Heart right ventricle (tissue), 16 donors: ENCODE data around the gene MTG2. TPM values are rescaled to one million over a fixed set of nuclear protein-coding genes. Genes with fewer than 3 reads are reported as not detected.

Source experiments
- ATAC-seq, 8 donors: fragments of 200-7000 bp; cut with Tn5 transposase; one replicate each; pipeline ENCODE4 v1.9.1; 2020; ENCODE audit warnings: mild to moderate bottlenecking in 8 of 8, moderate library complexity in 8 of 8, moderate number of reproducible peaks in 1 of 8
- DNase-seq, 2 donors: peaks; one replicate each; pipeline ENCODE4 v3.0.0-alpha.2; 2020
- H3K27ac ChIP-seq, 10 donors: fragments of 200-600 bp; sonication (generic) in 2 of 10; one replicate each; pipeline versions ENCODE4 v1.5.0 to v1.8.0; 2020 to 2022; ENCODE audit warnings: mild to moderate bottlenecking in 3 of 10
- H3K27me3 ChIP-seq, 7 donors: fragments of 200-600 bp; one replicate each; pipeline ENCODE4 v1.8.0; 2021 to 2022; ENCODE audit warnings: mild to moderate bottlenecking in 2 of 7
- H3K36me3 ChIP-seq, 9 donors: fragments of 200-600 bp; sonication (generic) in 1 of 9; one replicate each; pipeline versions ENCODE4 v1.5.0 to v1.8.0; 2020 to 2022; ENCODE audit warnings: mild to moderate bottlenecking in 2 of 9
- H3K4me1 ChIP-seq, 9 donors: fragments of 200-600 bp; sonication (generic) in 1 of 9; one replicate each; pipeline versions ENCODE4 v1.5.0 to v1.8.0; 2020 to 2022; ENCODE audit warnings: mild to moderate bottlenecking in 4 of 9
- H3K4me3 ChIP-seq, 10 donors: fragments of 200-600 bp; sonication (generic) in 2 of 10; one replicate each; pipeline versions ENCODE4 v1.5.0 to v1.8.0; 2020 to 2022; ENCODE audit warnings: mild to moderate bottlenecking in 7 of 10, moderate library complexity in 2 of 10
- H3K9me3 ChIP-seq, 11 donors: fragments of 200-600 bp in 10 of 11; sonication (generic) in 2 of 11; one replicate each; pipeline versions ENCODE4 v1.5.0 to v1.8.0; 2013 to 2022; ENCODE audit warnings: mild to moderate bottlenecking in 2 of 11, control low read depth in 1 of 11, moderate library complexity in 1 of 11
- CTCF ChIP-seq, 9 donors: fragments of 200-600 bp; sonication (generic) in 2 of 9; IDR thresholded peaks; one replicate each; pipeline versions ENCODE4 v1.5.0 to v1.8.0; 2021 to 2022; ENCODE audit warnings: antibody characterized with exemption in 9 of 9, mild to moderate bottlenecking in 5 of 9, moderate library complexity in 1 of 9
- WGBS, 2 donors: extraction: QIAGEN DNeasy Blood & Tissue Kit; methylation state at CpG; one replicate each; pipeline ENCODE4 v1.1.7; 2013; ENCODE audit warnings: inconsistent platforms in 1 of 2; 5-methylcytosine and 5-hydroxymethylcytosine counted together
- intact Hi-C, 10 donors: fragments of 100-400 bp; cut with DNase I; formaldehyde crosslinking; loops; one replicate each; pipeline versions ENCODE4 v1.11.1 to v1.14.2; 2022
- polyA plus RNA-seq, 2 donors: library from polyadenylated mRNA; stranded (reverse); fragments of 200-250 nt; gene quantifications; one replicate each; pipeline ENCODE4 v1.2.3, GENCODE V29; 2013
- total RNA-seq, 10 donors: library from RNA; stranded (reverse); fragmentation: NEBNext Ultra II Directional in 3 of 10; extraction: Animal tissue kit (Norgen Biotek cat#: 25700) in 3 of 10; gene quantifications; one replicate each; pipeline versions ENCODE4 v1.2.1 to v1.2.4, GENCODE V29; 2021 to 2023
- donor health status: Arrhythmogenic right ventricular cardiomyopathy.
- donor health status: ischemic (EF 13 %, LVEDD 7.1; RV severe dilation, severe dysfunction).
- donor health status: healthy with polysubstance abuse.
- donor health status: DM: no; HTN: yes; CAD: no.
- donor health status: DM: no; HTN: no; CAD: no.
- donor health status: ischemic (EF 25% LVEDD 6.9; RV normal size, moderate dysfunction).
- donor health status: ischemic (EF 25% LVEDD 5.7; RV mildly dilated, moderate dysfunction).
- donor health status: healthy.
- donor health status: DM: yes; HTN: yes; CAD: no.
- donor health status: Ischemic cardiomyopathy.
- donor health status: ischemic (EF 35%, LVEDD 5.7; RV mildly dilated, moderate dysfunction).
- donor health status: nonischemic (EF 11% LVEDD 7.7; RV severe dilation, severe dysfunction).
- donor health status: DM: yes; HTN: yes; CAD: no.
- donor health status: PGD.
- donor health status: ischemic (EF 29% LVEDD 5.4; RV normal size, mild dysfunction).
- donor health status: nonischemic (EF 23%, LVEDD 6.1; RV moderate dilation, normal function).

MTG2 gene
- total and polyA plus RNA-seq, 12 donors: 21.5 to 55.5 (median 28.2) TPM

GRCh38 chr20:62177307-62177706, 5.5 kb upstream of the MTG2 start:
- no peaks in the 10 kb centered on the region for H3K9me3 ChIP-seq
- peaks cover 0 to 79% (median 0%) of the 10 kb centered on the region in 9 donors for H3K36me3 ChIP-seq
- H3K27ac ChIP-seq: no peak overlapping the region
- 86 to 88% methylated on average over 9 of the region's 9 CpGs for WGBS, 2 donors
- no peaks in the 10 kb centered on the region for H3K27me3 ChIP-seq
- ATAC-seq: no peak
- DNase-seq: no peak
- no peak overlapping the region for H3K4me3 ChIP-seq
- peaks cover 0 to 8% (median 6%) of the 10 kb centered on the region in 9 donors for H3K4me1 ChIP-seq
- intact Hi-C loops: no loop called here
- TF ChIP-seq CTCF (IDR thresholded peaks at IDR 0.05): no peak

GRCh38 chr20:62178316-62179161, 4.3 kb upstream of the MTG2 start:
- ATAC-seq (no peak), DNase-seq (no peak)
- Histone ChIP-seq H3K4me3 (no peak overlapping the region), H3K36me3 (peaks cover 0 to 68% (median 0%) of the 10 kb centered on the region in 9 donors), H3K27ac (no peak overlapping the region), H3K9me3 (no peaks in the 10 kb centered on the region), H3K4me1 (peaks cover 0 to 12% (median 10%) of the 10 kb centered on the region in 9 donors), H3K27me3 (no peaks in the 10 kb centered on the region)
- 94 to 96% methylated on average over 19 of the region's 19 CpGs for WGBS, 2 donors
- intact Hi-C loops: no loop called here
- TF ChIP-seq CTCF (IDR thresholded peaks at IDR 0.05): no peak

GRCh38 chr20:62179162-62179504, 3.7 kb upstream of the MTG2 start:
- ATAC-seq: no peak
- Histone ChIP-seq H3K9me3 (no peaks in the 10 kb centered on the region), H3K27ac (no peak overlapping the region), H3K4me3 (no peak overlapping the region), H3K27me3 (no peaks in the 10 kb centered on the region), H3K4me1 (peaks cover 0 to 18% (median 16%) of the 10 kb centered on the region in 9 donors), H3K36me3 (peaks cover 0 to 62% (median 0%) of the 10 kb centered on the region in 9 donors)
- intact Hi-C loops: no loop called here
- no peak for TF ChIP-seq CTCF (IDR thresholded peaks at IDR 0.05)
- DNase-seq: no peak
- 97 to 98% methylated on average over 14 of the region's 14 CpGs for WGBS, 2 donors

- TF ChIP-seq CTCF (IDR thresholded peaks at IDR 0.05): no peak
- H3K27me3 ChIP-seq: no peaks in the 10 kb centered on the region
- no peak for ATAC-seq
- H3K4me3 ChIP-seq: peak overlapping the region in 8 of 10 donors; percentile 63 to 98 (median 92)
- 89 to 97% methylated on average over 2 of the region's 2 CpGs for WGBS, 2 donors
- intact Hi-C loops: loop anchor here in 6 of 10 donors (1.0 to 10.0 kb wide), 8 partner anchors 35 to 203 kb away; partner anchors contain the start of genes OSBPL2 (in 2 of the 6), PSMA7 (in 2 of the 6), RPS21 (in 2 of the 6) and SS18L1 (in 2 of the 6)
- no peaks in the 10 kb centered on the region for H3K9me3 ChIP-seq
- no peak for DNase-seq
- H3K36me3 ChIP-seq: peaks cover 0 to 35% (median 0%) of the 10 kb centered on the region in 9 donors
- peaks cover 0 to 42% (median 21%) of the 10 kb centered on the region in 9 donors for H3K4me1 ChIP-seq
- peak overlapping the region in 5 of 10 donors; percentile 93 to 98 (median 95) for H3K27ac ChIP-seq
Measured at GRCh38 chr20:62181808-62182207, 1.0 kb upstream of the MTG2 start.
